ENCODE data around the gene PRUNE2. TPM values are rescaled to one million over a fixed set of nuclear protein-coding genes. Genes with fewer than 3 reads are reported as not detected.

The PRUNE2 gene
- total RNA-seq, 1 donor from 2014 or later, result 8.7 TPM

GRCh38 chr9:76646249-76646648, 259.7 kb downstream of the PRUNE2 start:
- no peaks in the 10 kb centered on the region for H3K36me3 Mint-ChIP-seq (ENCODE audit: low read depth, unreplicated experiment)
- no peak overlapping the region for H3K9ac ChIP-seq (ENCODE audit: low read length)
- H3K36me3 ChIP-seq (ENCODE audit: insufficient read depth, low read length), result no peaks in the 10 kb centered on the region
- DNase-seq (ENCODE audit: low read depth), result peak; percentile 77
- H3K27me3 Mint-ChIP-seq (ENCODE audit: low read depth, unreplicated experiment), result no peaks in the 10 kb centered on the region
- H2AFZ ChIP-seq (ENCODE audit: low read depth, low read length), result no peak overlapping the region
- TF ChIP-seq CTCF (IDR thresholded peaks at IDR 0.05; ENCODE audit: insufficient read depth, low read depth, low read length) (no peak), EZH2 (IDR thresholded peaks at IDR 0.05; ENCODE audit: insufficient read depth, low read length) (no peak)
- H3K27ac Mint-ChIP-seq (ENCODE audit: unreplicated experiment), result no peak overlapping the region
- H3K9me3 ChIP-seq (ENCODE audit: insufficient read depth, low read depth, low read length), result no peaks in the 10 kb centered on the region
- H3K9me3 Mint-ChIP-seq (ENCODE audit: unreplicated experiment), result no peaks in the 10 kb centered on the region
- H3K79me2 ChIP-seq (ENCODE audit: insufficient read depth, low read length), result no peaks in the 10 kb centered on the region
- no peak overlapping the region for H3K4me3 Mint-ChIP-seq (ENCODE audit: unreplicated experiment)
- FAIRE-seq, result peak; percentile 63
- H3K27me3 ChIP-seq (ENCODE audit: insufficient read depth, low read length), result no peaks in the 10 kb centered on the region
- peaks cover 10% of the 10 kb centered on the region for H3K4me1 Mint-ChIP-seq (ENCODE audit: low read depth, unreplicated experiment)
- peaks cover 6% of the 10 kb centered on the region for H3K4me1 ChIP-seq (ENCODE audit: insufficient read depth, low read length)
- H3K4me2 ChIP-seq (ENCODE audit: low read length), result no peak overlapping the region
- no peaks in the 10 kb centered on the region for H4K20me1 ChIP-seq (ENCODE audit: insufficient read depth, low read length)
- no peak overlapping the region for H3K27ac ChIP-seq (ENCODE audit: low read depth, low read length)
- H3K4me3 ChIP-seq (ENCODE audit: insufficient read depth, low read depth, low read length), result no peak overlapping the region

- Histone ChIP-seq H3K4me1 (ENCODE audit: insufficient read depth, low read length) (peaks cover 3% of the 10 kb centered on the region), H3K9ac (ENCODE audit: low read length) (no peak overlapping the region), H2AFZ (ENCODE audit: low read depth, low read length) (no peak overlapping the region), H3K27me3 (ENCODE audit: insufficient read depth, low read length) (no peaks in the 10 kb centered on the region), H3K36me3 (ENCODE audit: insufficient read depth, low read length) (no peaks in the 10 kb centered on the region), H3K79me2 (ENCODE audit: insufficient read depth, low read length) (no peaks in the 10 kb centered on the region), H3K4me2 (ENCODE audit: low read length) (no peak overlapping the region), H3K4me3 (ENCODE audit: insufficient read depth, low read depth, low read length) (no peak overlapping the region), H3K27ac (ENCODE audit: low read depth, low read length) (no peak overlapping the region), H3K9me3 (ENCODE audit: insufficient read depth, low read depth, low read length) (no peaks in the 10 kb centered on the region), H4K20me1 (ENCODE audit: insufficient read depth, low read length) (no peaks in the 10 kb centered on the region)
- Mint-ChIP-seq H3K4me1 (ENCODE audit: low read depth, unreplicated experiment) (no peaks in the 10 kb centered on the region), H3K4me3 (ENCODE audit: unreplicated experiment) (no peak overlapping the region), H3K36me3 (ENCODE audit: low read depth, unreplicated experiment) (no peaks in the 10 kb centered on the region), H3K9me3 (ENCODE audit: unreplicated experiment) (no peaks in the 10 kb centered on the region), H3K27ac (ENCODE audit: unreplicated experiment) (no peak overlapping the region), H3K27me3 (ENCODE audit: low read depth, unreplicated experiment) (no peaks in the 10 kb centered on the region)
- DNase-seq (ENCODE audit: low read depth) (no peak), FAIRE-seq (no peak)
- TF ChIP-seq EZH2 (IDR thresholded peaks at IDR 0.05; ENCODE audit: insufficient read depth, low read length) (no peak), CTCF (IDR thresholded peaks at IDR 0.05; ENCODE audit: insufficient read depth, low read depth, low read length) (no peak)
Observed at GRCh38 chr9:76644647-76645250, 261.2 kb downstream of the PRUNE2 start.

- no peaks in the 10 kb centered on the region for H3K9me3 ChIP-seq (ENCODE audit: insufficient read depth, low read depth, low read length)
- no peak overlapping the region for H3K27ac ChIP-seq (ENCODE audit: low read depth, low read length)
- Mint-ChIP-seq H3K27me3 (ENCODE audit: low read depth, unreplicated experiment) (no peaks in the 10 kb centered on the region), H3K27ac (ENCODE audit: unreplicated experiment) (no peak overlapping the region), H3K4me3 (ENCODE audit: unreplicated experiment) (no peak overlapping the region), H3K4me1 (ENCODE audit: low read depth, unreplicated experiment) (no peaks in the 10 kb centered on the region), H3K9me3 (ENCODE audit: unreplicated experiment) (no peaks in the 10 kb centered on the region), H3K36me3 (ENCODE audit: low read depth, unreplicated experiment) (no peaks in the 10 kb centered on the region)
- no peaks in the 10 kb centered on the region for H3K27me3 ChIP-seq (ENCODE audit: insufficient read depth, low read length)
- DNase-seq (ENCODE audit: low read depth) (no peak), FAIRE-seq (no peak)
- H3K4me1 ChIP-seq (ENCODE audit: insufficient read depth, low read length), result peaks cover 3% of the 10 kb centered on the region
- no peak overlapping the region for H3K9ac ChIP-seq (ENCODE audit: low read length)
- H3K4me2 ChIP-seq (ENCODE audit: low read length), result no peak overlapping the region
- TF ChIP-seq EZH2 (IDR thresholded peaks at IDR 0.05; ENCODE audit: insufficient read depth, low read length) (no peak), CTCF (IDR thresholded peaks at IDR 0.05; ENCODE audit: insufficient read depth, low read depth, low read length) (no peak)
- no peak overlapping the region for H3K4me3 ChIP-seq (ENCODE audit: insufficient read depth, low read depth, low read length)
- H3K36me3 ChIP-seq (ENCODE audit: insufficient read depth, low read length), result no peaks in the 10 kb centered on the region
- H2AFZ ChIP-seq (ENCODE audit: low read depth, low read length), result no peak overlapping the region
- no peaks in the 10 kb centered on the region for H3K79me2 ChIP-seq (ENCODE audit: insufficient read depth, low read length)
- H4K20me1 ChIP-seq (ENCODE audit: insufficient read depth, low read length), result no peaks in the 10 kb centered on the region
Observed at GRCh38 chr9:76644171-76644570, 261.7 kb downstream of the PRUNE2 start.
